OCI-M2 (cell line): ENCODE results near the gene WDFY4.

Experiments used
- DNase-seq: peaks from one replicate; lab custom pipeline; 2025; ENCODE audit not compliant: unreplicated experiment; lab: John Stamatoyannopoulos, UW

Gene WDFY4

GRCh38 chr10:48789486-48790456 is 105.1 kb downstream of the WDFY4 start:
- DNase-seq = no peak

- DNase-seq = no peak
Observed at GRCh38 chr10:48790457-48791044, 105.9 kb downstream of the WDFY4 start.

DNA sequence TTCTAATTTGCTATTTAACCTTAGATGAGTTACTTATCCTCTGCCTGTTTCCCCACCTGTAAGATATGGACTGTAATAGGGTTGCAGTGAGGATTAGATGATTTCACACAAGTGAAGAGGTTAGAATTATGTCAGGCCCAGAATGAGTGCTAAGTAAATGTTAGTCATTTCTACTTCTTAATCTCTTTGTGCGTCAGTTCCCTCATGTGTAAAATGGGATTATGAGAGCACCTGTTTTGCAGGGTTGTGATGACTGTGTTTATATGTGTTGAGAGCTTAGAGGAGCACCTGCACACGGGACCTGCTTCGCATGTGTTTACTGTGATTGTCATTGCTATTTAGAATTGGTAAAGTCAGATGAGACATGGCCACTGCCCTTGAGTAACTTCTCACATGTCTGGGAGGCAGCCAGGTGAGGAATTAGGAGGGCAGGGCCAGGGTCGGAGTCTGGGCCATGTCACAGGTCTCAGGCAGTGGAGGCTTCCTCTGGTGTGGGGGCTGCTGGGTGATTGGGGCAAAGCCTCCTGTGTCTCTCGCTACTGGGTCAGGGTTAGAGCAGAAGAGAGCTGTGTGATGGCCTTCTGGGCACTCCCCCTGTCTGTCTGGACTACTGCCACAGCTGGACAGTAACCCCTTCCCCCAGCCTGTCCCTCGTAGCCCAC is 106.7 kb downstream of the WDFY4 start:
- no peak for DNase-seq

DNA sequence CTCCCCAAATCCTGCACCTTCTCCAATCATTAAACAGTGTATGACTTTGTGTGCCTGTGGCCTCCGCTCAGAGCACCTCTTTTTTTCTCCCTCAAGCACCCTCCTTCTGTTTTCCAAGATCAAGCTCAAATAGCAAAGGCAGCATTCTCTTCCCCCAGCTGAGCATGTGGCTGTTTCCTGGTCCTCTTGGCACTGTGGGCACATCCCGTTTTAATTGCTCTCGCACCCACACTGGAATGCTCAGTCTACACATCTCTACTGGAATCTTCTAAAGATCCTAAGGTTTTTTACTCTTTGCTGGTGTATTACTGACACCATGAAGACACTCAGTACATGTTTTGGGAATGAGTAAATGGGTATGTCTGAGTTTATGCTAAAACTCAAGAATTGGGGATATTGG is 107.4 kb downstream of the WDFY4 start:
- no peak for DNase-seq

DNA sequence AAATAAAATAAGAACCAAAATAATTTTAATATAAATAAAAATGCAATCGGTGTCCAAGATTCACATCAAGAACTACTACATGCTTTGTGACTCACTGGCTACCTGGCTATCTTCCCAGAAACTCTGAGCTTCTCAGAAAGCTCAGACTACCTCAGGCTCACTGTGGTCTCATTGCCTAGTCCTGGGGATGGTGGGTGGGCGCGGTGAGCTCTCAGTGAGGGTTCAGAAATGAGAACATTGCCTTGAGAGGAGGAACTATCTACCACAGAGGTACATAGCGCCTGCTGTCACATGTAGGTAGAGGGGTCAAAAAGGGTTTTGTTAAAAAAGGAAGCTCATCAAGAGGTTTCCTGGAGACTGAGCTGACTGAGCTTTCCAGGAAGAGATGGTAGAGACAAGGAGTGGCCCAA is 108.0 kb downstream of the WDFY4 start:
- no peak for DNase-seq

DNA sequence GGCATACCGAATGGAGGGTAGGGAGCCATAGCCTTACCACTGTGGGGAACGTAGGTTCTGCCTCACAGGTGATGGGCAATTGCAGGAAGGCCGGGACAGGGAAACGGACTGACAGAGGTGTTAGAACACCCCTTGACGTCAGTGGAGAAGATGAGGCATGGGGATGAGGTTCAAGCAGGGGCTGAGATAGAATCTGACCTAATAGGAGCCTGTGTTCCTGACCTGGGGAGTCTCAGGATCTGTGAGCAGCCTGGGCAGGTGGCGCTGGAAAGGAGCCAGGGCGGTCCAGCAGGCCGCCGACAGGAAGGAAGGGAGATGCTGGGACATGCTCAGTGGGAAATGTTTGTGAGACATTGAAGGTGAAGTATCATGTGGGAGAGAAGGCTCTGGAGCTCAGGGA is 109.4 kb downstream of the WDFY4 start:
- no peak for DNase-seq

GRCh38 chr10:48796713-48797245 is 112.1 kb downstream of the WDFY4 start:
- DNase-seq = no peak

GRCh38 chr10:48797830-48798229 is 113.2 kb downstream of the WDFY4 start:
- no peak for DNase-seq

- no peak for DNase-seq
Observed at GRCh38 chr10:48798481-48799254, 114.0 kb downstream of the WDFY4 start.

GRCh38 chr10:48799341-48800006 is 114.8 kb downstream of the WDFY4 start:
- no peak for DNase-seq

DNA sequence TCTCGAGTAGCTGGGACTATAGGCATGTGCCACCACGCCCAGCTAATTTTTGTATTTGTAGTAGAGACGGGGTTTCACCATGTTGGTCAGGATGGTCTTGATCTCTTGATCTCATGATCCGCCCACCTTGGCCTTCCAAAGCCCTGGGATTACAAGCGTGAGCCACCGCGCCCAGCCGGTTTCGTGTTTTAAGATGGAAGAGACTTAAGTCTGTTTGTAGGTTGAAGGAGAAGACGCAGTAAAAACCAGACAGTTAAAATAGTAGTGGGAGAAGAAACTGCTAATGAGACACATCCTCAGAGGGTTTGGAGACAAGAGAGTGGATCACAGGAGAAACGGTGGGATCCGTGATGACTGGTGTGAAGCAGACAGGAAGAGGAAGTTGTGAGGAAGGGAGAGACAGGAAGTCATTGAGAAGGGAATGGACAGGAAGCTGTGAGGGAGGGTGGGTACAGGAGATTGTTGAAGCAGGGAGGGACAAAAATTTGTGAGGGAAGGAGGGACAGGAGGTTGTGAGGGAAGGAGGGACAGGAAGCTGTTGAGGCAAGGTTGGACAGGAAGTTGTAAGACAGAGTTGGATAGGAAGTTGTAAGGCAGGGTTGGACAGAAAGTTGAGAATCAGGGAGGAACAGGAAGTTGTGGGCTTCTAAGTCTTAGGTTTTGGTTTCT is 115.5 kb downstream of the WDFY4 start:
- DNase-seq = no peak

GRCh38 chr10:48801001-48801421 is 116.3 kb downstream of the WDFY4 start:
- no peak for DNase-seq

- no peak for DNase-seq
Observed at GRCh38 chr10:48802611-48803071, 118.0 kb downstream of the WDFY4 start.

- no peak for DNase-seq
Observed at GRCh38 chr10:48803801-48804584, 119.3 kb downstream of the WDFY4 start.

DNA sequence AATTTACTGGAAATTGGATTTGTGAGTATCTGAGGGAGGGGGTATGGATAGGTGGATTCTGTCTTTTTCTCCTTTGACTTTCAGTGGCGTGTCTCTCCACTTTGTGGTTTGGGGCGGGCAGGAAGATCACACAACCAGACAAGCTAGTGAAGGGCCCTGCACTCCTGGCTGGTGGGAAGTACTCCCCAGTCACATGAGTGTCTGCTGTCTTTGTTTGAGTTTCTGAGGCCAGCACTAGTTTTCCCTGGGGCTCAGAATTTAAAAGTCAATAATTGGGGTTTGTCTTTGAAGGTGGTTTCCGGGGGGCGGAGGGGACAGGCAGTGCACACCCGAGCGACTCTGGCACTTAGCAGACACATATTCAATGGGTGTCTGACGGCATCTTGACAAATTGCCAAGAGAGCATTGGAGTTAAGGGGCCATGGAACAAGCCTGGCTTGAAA is 120.1 kb downstream of the WDFY4 start:
- DNase-seq = no peak

- DNase-seq = no peak
Observed at GRCh38 chr10:48805411-48805810, 120.7 kb downstream of the WDFY4 start.

GRCh38 chr10:48805848-48806247 is 121.2 kb downstream of the WDFY4 start:
- no peak for DNase-seq

GRCh38 chr10:48806342-48806741 is 121.7 kb downstream of the WDFY4 start:
- no peak for DNase-seq
